Naive thymus-derived CD4-positive, alpha-beta T cell (primary cell): ENCODE measurements around the gene CD300C. TPM values are rescaled to one million over a fixed set of nuclear protein-coding genes. Genes with fewer than 3 reads are reported as not detected.
A peak's percentile ranks its signal among the peaks of the same experiment; 100 is the strongest.

Source experiments
- ATAC-seq: fragments of 150-1000 bp; cut with Tn5 transposase; 2 replicates; pipeline ENCODE4 v1.10.0; 2021; ENCODE audit warnings: mild to moderate bottlenecking, moderate library complexity
- CTCF ChIA-PET: fragments of 350-600 bp; sonication (Branson Sonifier 250); formaldehyde crosslinking; loops from one replicate; lab custom pipeline; 2021; ENCODE audit warnings: antibody characterized with exemption; lab: Charles Lee
- POLR2A ChIA-PET: fragments of 350-600 bp; sonication (Branson Sonifier 250); formaldehyde crosslinking; loops from one replicate; lab custom pipeline; 2021; ENCODE audit warnings: antibody characterized with exemption, inconsistent platforms; lab: Charles Lee
- DNase-seq, 9 donors: peaks; one replicate each; pipeline versions ENCODE4 v3.0.0 to v3.0.0-alpha.2; 2020 to 2022; ENCODE audit warnings: mixed read lengths in 1 of 9
- H3K27ac ChIP-seq: one replicate; pipeline ENCODE4 v1.7.0; 2013; ENCODE audit warnings: mild to moderate bottlenecking, low read depth, low read length, moderate library complexity
- H3K27me3 ChIP-seq, 2 donors: one replicate each; pipeline ENCODE4 v1.7.0; 2013; ENCODE audit warnings: low read length in 2 of 2, mild to moderate bottlenecking in 2 of 2, moderate library complexity in 2 of 2; ENCODE audit not compliant: control insufficient read depth in 2 of 2, insufficient read depth in 2 of 2
- H3K36me3 ChIP-seq, 3 experiments: 1 replicate in 2 of 3; 2 replicates in 1 of 3; pipeline ENCODE4 v1.7.0; 2013; ENCODE audit warnings: low read length in 3 of 3, mild to moderate bottlenecking in 3 of 3, moderate library complexity in 1 of 3; ENCODE audit not compliant: insufficient read depth in 3 of 3, control insufficient read depth in 2 of 3
- H3K4me1 ChIP-seq, 2 donors: one replicate each; pipeline ENCODE4 v1.7.0; 2013; ENCODE audit warnings: low read length in 2 of 2, mild to moderate bottlenecking in 2 of 2, moderate library complexity in 1 of 2; ENCODE audit not compliant: control insufficient read depth in 2 of 2, insufficient read depth in 2 of 2
- H3K4me3 ChIP-seq: 2 replicates; pipeline ENCODE4 v1.7.0; 2013; ENCODE audit warnings: mild to moderate bottlenecking, low read length
- H3K9me3 ChIP-seq, 3 experiments: 1 replicate in 2 of 3; 2 replicates in 1 of 3; pipeline ENCODE4 v1.7.0; 2013; ENCODE audit warnings: low read length in 3 of 3; ENCODE audit not compliant: control insufficient read depth in 2 of 3
- H3K27ac Mint-ChIP-seq, 9 donors: one replicate each; pipeline ENCODE4 v1.8.0; 2020 to 2022; ENCODE audit warnings: mixed read lengths in 9 of 9, mild to moderate bottlenecking in 8 of 9, moderate library complexity in 5 of 9, inconsistent platforms in 2 of 9
- H3K27me3 Mint-ChIP-seq, 5 donors: one replicate each; pipeline ENCODE4 v1.8.0; 2021 to 2022; ENCODE audit warnings: mixed read lengths in 5 of 5, mild to moderate bottlenecking in 1 of 5
- H3K36me3 Mint-ChIP-seq, 5 donors: one replicate each; pipeline ENCODE4 v1.8.0; 2020 to 2022; ENCODE audit warnings: mixed read lengths in 5 of 5, mild to moderate bottlenecking in 3 of 5, inconsistent platforms in 1 of 5
- H3K4me1 Mint-ChIP-seq, 7 donors: one replicate each; pipeline ENCODE4 v1.8.0; 2020 to 2022; ENCODE audit warnings: mixed read lengths in 7 of 7, mild to moderate bottlenecking in 3 of 7, inconsistent platforms in 1 of 7
- H3K4me3 Mint-ChIP-seq, 10 donors: one replicate each; pipeline ENCODE4 v1.8.0; 2020 to 2022; ENCODE audit warnings: mild to moderate bottlenecking in 10 of 10, mixed read lengths in 10 of 10, moderate library complexity in 6 of 10, inconsistent platforms in 2 of 10
- H3K9me3 Mint-ChIP-seq, 11 donors: one replicate each; pipeline ENCODE4 v1.8.0; 2020 to 2022; ENCODE audit warnings: mixed read lengths in 11 of 11, mild to moderate bottlenecking in 4 of 11, inconsistent platforms in 1 of 11, moderate library complexity in 1 of 11
- intact Hi-C, 2 donors: fragments of 100-400 bp; cut with micrococcal nuclease; formaldehyde crosslinking; loops; one replicate each; pipeline ENCODE4 v1.15.1; 2023
- polyA plus RNA-seq, 2 donors: library from polyadenylated mRNA; unstranded; fragments of 300-500 nt; fragmentation: Illumina TruSeq; gene quantifications; one replicate each; pipeline ENCODE4 v1.2.3, GENCODE V29; 2021
- total RNA-seq, 6 experiments: library from RNA in 5 of 6; stranded (reverse) in 5 of 6; gene quantifications; 1 replicate in 5 of 6; 2 replicates in 1 of 6; pipeline ENCODE4 v1.2.3 and lab custom pipeline; 2021 to 2026

CD300C gene
- total and polyA plus RNA-seq, 7 experiments from 2014 or later, result 0.22 to 20.5 (median 0.58) TPM; not detected in 2

DNA sequence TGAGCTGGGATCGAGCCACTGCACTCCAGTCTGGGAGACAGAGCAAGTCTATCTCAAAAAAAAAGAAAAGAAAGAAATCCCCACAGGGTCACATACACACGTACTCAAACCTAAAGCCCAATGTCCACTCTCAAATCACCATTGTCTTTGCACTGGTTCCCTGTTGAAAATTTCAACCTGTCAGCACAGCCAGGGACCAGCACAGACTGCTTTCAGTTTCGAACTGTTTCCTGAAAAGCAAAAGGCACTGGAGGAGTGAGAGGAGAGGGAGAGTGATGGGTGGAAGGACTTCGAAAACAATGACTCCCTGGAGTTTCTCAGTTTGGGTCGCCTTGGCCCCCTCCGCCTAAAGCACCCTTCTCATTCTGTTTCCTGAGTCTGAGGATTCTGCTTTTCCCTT is 9.0 kb upstream of the CD300C start:
- POLR2A ChIA-PET, result no interaction called here
- ATAC-seq (no peak), DNase-seq (no peak)
- H3K9me3 ChIP-seq, result no peaks in the 10 kb centered on the region
- no peaks in the 10 kb centered on the region for H3K36me3 ChIP-seq
- H3K27ac ChIP-seq, result no peak overlapping the region
- H3K27me3 ChIP-seq, result no peaks in the 10 kb centered on the region
- peaks cover 0 to 26% (median 0%) of the 10 kb centered on the region in 5 donors for H3K27me3 Mint-ChIP-seq
- H3K4me1 Mint-ChIP-seq, result peaks cover 9 to 17% (median 11%) of the 10 kb centered on the region in 7 donors
- intact Hi-C loops, result no loop called here
- H3K4me3 Mint-ChIP-seq, result no peak overlapping the region
- peaks cover 0 to 8% (median 0%) of the 10 kb centered on the region in 5 donors for H3K36me3 Mint-ChIP-seq
- H3K27ac Mint-ChIP-seq, result no peak overlapping the region
- H3K9me3 Mint-ChIP-seq, result peaks cover 0 to 15% (median 4%) of the 10 kb centered on the region in 11 donors
- H3K4me1 ChIP-seq, result no peaks in the 10 kb centered on the region
- H3K4me3 ChIP-seq, result no peak overlapping the region
- CTCF ChIA-PET, result no interaction called here

DNA sequence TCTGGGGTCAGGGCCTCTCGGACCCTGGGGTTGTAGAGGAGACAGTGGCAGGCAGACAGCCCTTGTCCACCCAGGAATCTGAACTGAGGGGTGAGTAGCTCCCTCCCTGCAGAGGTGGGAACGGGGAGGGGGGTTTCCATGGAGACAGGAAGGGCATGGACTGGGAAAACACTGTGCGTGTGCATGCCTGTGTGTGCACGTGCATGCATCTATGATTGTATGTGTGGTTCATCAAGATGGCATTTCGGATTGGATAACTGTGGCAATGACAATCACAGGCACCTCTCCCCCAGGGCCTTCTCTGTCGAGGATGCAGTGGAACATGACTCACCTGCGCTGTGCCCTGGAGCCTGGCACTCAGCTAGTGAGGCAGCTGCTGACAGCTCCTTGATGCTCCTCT is 6.1 kb upstream of the CD300C start:
- Histone ChIP-seq H3K27me3 (no peaks in the 10 kb centered on the region), H3K4me1 (no peaks in the 10 kb centered on the region), H3K27ac (no peak overlapping the region), H3K9me3 (no peaks in the 10 kb centered on the region), H3K4me3 (no peak overlapping the region), H3K36me3 (no peaks in the 10 kb centered on the region)
- ChIA-PET CTCF (no interaction called here), POLR2A (no interaction called here)
- intact Hi-C loops, result no loop called here
- H3K36me3 Mint-ChIP-seq, result peaks cover 0 to 4% (median 0%) of the 10 kb centered on the region in 5 donors
- H3K4me1 Mint-ChIP-seq, result peaks cover 0 to 13% (median 9%) of the 10 kb centered on the region in 7 donors
- no peak overlapping the region for H3K27ac Mint-ChIP-seq
- no peak for ATAC-seq
- peaks cover 0 to 8% (median 0%) of the 10 kb centered on the region in 11 donors for H3K9me3 Mint-ChIP-seq
- DNase-seq, result no peak
- H3K4me3 Mint-ChIP-seq, result no peak overlapping the region
- peaks cover 0 to 17% (median 5%) of the 10 kb centered on the region in 5 donors for H3K27me3 Mint-ChIP-seq

DNA sequence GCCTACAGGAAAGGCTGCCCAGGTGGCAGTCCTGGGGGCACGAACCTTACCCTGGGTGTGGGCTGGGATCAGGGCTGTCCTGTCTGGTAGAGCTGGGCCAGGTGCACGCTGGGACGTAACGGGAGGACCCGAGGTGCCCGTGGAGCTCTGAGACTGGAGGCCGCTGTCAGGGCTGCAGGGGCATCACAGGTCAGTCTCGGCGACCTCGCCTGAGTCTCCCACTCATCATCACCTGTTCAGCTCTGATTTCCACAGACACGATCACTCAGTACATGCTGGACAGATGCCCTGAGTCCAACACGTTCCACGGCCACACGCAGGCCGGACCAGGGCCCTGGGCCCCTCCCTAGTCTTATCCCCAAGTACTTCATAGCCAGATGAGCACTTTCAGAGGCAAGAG is 4.7 kb upstream of the CD300C start:
- H3K9me3 ChIP-seq, result no peaks in the 10 kb centered on the region
- no peak overlapping the region for H3K4me3 ChIP-seq
- ChIA-PET POLR2A (no interaction called here), CTCF (no interaction called here)
- Mint-ChIP-seq H3K9me3 (no peaks in the 10 kb centered on the region), H3K27me3 (peaks cover 0 to 14% (median 5%) of the 10 kb centered on the region in 5 donors), H3K36me3 (peaks cover 0 to 2% (median 0%) of the 10 kb centered on the region in 5 donors), H3K4me3 (no peak overlapping the region), H3K27ac (no peak overlapping the region), H3K4me1 (peaks cover 0 to 19% (median 9%) of the 10 kb centered on the region in 7 donors)
- intact Hi-C loops, result no loop called here
- DNase-seq (no peak), ATAC-seq (no peak)
- H3K27ac ChIP-seq, result no peak overlapping the region
- H3K27me3 ChIP-seq, result no peaks in the 10 kb centered on the region
- H3K4me1 ChIP-seq, result no peaks in the 10 kb centered on the region
- no peaks in the 10 kb centered on the region for H3K36me3 ChIP-seq

GRCh38 chr17:74549343-74549742 is 3.4 kb upstream of the CD300C start:
- peaks cover 0 to 14% (median 5%) of the 10 kb centered on the region in 5 donors for H3K27me3 Mint-ChIP-seq
- Histone ChIP-seq H3K4me1 (no peaks in the 10 kb centered on the region), H3K4me3 (no peak overlapping the region), H3K9me3 (no peaks in the 10 kb centered on the region), H3K27ac (no peak overlapping the region), H3K36me3 (no peaks in the 10 kb centered on the region), H3K27me3 (no peaks in the 10 kb centered on the region)
- no peak overlapping the region for H3K4me3 Mint-ChIP-seq
- no peaks in the 10 kb centered on the region for H3K9me3 Mint-ChIP-seq
- peaks cover 0 to 23% (median 10%) of the 10 kb centered on the region in 7 donors for H3K4me1 Mint-ChIP-seq
- ATAC-seq, result no peak
- ChIA-PET POLR2A (no interaction called here), CTCF (no interaction called here)
- intact Hi-C loops, result no loop called here
- no peak overlapping the region for H3K27ac Mint-ChIP-seq
- peaks cover 0 to 2% (median 0%) of the 10 kb centered on the region in 5 donors for H3K36me3 Mint-ChIP-seq
- DNase-seq, result no peak

DNA sequence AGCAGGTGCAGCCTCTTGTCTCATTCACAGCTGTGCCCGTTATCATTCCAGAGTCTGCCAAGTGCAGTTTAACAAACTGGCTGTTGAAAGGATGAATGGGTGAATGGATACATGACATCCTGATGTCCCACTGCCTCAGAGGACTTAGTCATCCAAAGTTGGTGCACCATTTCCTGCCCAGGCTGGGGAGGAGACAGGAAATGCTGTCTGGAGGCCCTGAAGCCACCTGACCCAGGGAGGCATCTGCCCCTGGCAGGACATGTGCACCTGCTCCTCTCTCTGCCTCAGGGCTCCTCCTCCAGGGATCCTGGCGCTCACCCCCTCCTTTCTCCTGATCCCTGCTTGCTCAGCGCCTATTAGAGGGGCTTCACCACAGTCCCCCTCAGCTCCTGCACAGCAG is 1.8 kb upstream of the CD300C start:
- H3K27ac ChIP-seq, result no peak overlapping the region
- Mint-ChIP-seq H3K36me3 (peaks cover 0 to 2% (median 0%) of the 10 kb centered on the region in 5 donors), H3K27ac (peak overlapping the region in 1 of 9 donors; percentile 86), H3K9me3 (no peaks in the 10 kb centered on the region), H3K27me3 (peaks cover 0 to 11% (median 5%) of the 10 kb centered on the region in 5 donors), H3K4me3 (peak overlapping the region in 2 of 10 donors; percentile 13 to 70), H3K4me1 (peaks cover 0 to 23% (median 10%) of the 10 kb centered on the region in 7 donors)
- no peak overlapping the region for H3K4me3 ChIP-seq
- H3K4me1 ChIP-seq, result no peaks in the 10 kb centered on the region
- H3K36me3 ChIP-seq, result no peaks in the 10 kb centered on the region
- ChIA-PET POLR2A (no interaction called here), CTCF (no interaction called here)
- H3K9me3 ChIP-seq, result no peaks in the 10 kb centered on the region
- ATAC-seq (no peak), DNase-seq (no peak)
- intact Hi-C loops, result no loop called here
- H3K27me3 ChIP-seq, result no peaks in the 10 kb centered on the region

- no peaks in the 10 kb centered on the region for H3K27me3 ChIP-seq
- Mint-ChIP-seq H3K4me1 (peaks cover 0 to 23% (median 10%) of the 10 kb centered on the region in 7 donors), H3K9me3 (no peaks in the 10 kb centered on the region), H3K27me3 (peaks cover 0 to 11% (median 3%) of the 10 kb centered on the region in 5 donors), H3K4me3 (peak overlapping the region in 1 of 10 donors; percentile 70), H3K36me3 (peaks cover 0 to 2% (median 0%) of the 10 kb centered on the region in 5 donors), H3K27ac (peak overlapping the region in 1 of 9 donors; percentile 86)
- ATAC-seq (no peak), DNase-seq (no peak)
- H3K9me3 ChIP-seq, result no peaks in the 10 kb centered on the region
- intact Hi-C loops, result no loop called here
- H3K4me1 ChIP-seq, result no peaks in the 10 kb centered on the region
- H3K36me3 ChIP-seq, result no peaks in the 10 kb centered on the region
- POLR2A ChIA-PET, result no interaction called here
- no peak overlapping the region for H3K4me3 ChIP-seq
- no peak overlapping the region for H3K27ac ChIP-seq
- CTCF ChIA-PET, result no interaction called here
These were observed 1.3 kb upstream of the CD300C start for GRCh38 chr17:74547264-74547663.

GRCh38 chr17:74546586-74546985 is 671 bp upstream of the CD300C start:
- ChIA-PET CTCF (no interaction called here), POLR2A (no interaction called here)
- H3K4me1 Mint-ChIP-seq, result peaks cover 0 to 23% (median 10%) of the 10 kb centered on the region in 7 donors
- peaks cover 0 to 2% (median 0%) of the 10 kb centered on the region in 5 donors for H3K36me3 Mint-ChIP-seq
- no peak overlapping the region for H3K4me3 Mint-ChIP-seq
- no peak overlapping the region for H3K27ac ChIP-seq
- no peak overlapping the region for H3K4me3 ChIP-seq
- DNase-seq, result no peak
- H3K4me1 ChIP-seq, result no peaks in the 10 kb centered on the region
- peaks cover 0 to 11% (median 3%) of the 10 kb centered on the region in 5 donors for H3K27me3 Mint-ChIP-seq
- H3K9me3 Mint-ChIP-seq, result no peaks in the 10 kb centered on the region
- H3K27me3 ChIP-seq, result no peaks in the 10 kb centered on the region
- no peaks in the 10 kb centered on the region for H3K36me3 ChIP-seq
- intact Hi-C loops, result no loop called here
- no peaks in the 10 kb centered on the region for H3K9me3 ChIP-seq
- no peak for ATAC-seq
- peak overlapping the region in 2 of 9 donors; percentile 36 to 54 for H3K27ac Mint-ChIP-seq
